Measurements from ENCODE around the gene SAG.

DNA sequence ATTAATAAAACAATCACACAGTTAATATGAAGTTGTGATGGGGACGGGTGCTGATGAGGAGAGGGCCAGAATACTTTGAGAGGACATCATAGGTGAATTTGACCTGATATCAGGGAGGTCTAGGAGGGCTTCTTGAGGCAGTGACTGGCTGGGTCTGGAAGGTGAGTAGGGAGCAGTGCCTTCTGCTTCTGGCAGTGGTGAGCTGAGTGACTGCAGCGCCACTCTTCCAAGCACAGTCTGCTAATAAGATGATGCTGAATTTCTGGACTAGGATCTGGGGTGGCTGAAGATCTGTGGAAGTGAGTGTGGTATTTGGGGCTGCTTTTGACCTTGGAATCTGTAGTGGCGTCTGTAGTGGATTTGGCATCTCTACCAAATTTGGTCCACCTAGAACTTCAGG lies 52.2 kb downstream of the SAG start:
- TF ChIP-seq, protein P1, sequence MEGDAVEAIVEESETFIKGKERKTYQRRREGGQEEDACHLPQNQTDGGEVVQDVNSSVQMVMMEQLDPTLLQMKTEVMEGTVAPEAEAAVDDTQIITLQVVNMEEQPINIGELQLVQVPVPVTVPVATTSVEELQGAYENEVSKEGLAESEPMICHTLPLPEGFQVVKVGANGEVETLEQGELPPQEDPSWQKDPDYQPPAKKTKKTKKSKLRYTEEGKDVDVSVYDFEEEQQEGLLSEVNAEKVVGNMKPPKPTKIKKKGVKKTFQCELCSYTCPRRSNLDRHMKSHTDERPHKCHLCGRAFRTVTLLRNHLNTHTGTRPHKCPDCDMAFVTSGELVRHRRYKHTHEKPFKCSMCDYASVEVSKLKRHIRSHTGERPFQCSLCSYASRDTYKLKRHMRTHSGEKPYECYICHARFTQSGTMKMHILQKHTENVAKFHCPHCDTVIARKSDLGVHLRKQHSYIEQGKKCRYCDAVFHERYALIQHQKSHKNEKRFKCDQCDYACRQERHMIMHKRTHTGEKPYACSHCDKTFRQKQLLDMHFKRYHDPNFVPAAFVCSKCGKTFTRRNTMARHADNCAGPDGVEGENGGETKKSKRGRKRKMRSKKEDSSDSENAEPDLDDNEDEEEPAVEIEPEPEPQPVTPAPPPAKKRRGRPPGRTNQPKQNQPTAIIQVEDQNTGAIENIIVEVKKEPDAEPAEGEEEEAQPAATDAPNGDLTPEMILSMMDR (IDR thresholded peaks at IDR 0.05): no peak
- TF ChIP-seq POLR2AphosphoS5 (IDR thresholded peaks at IDR 0.05) (no peak), POLR2A (IDR thresholded peaks at IDR 0.05) (no peak), EP300 (IDR thresholded peaks at IDR 0.05; ENCODE audit: low read depth) (no peak)

All from transverse colon (tissue), 4 donors.